ENCODE data around the gene RNF213. TPM values are rescaled to one million over a fixed set of nuclear protein-coding genes. Genes with fewer than 3 reads are reported as not detected.

RNF213 gene
- total and polyA plus RNA-seq, 10 of the 15 experiments (the other 5 are each of a cell fraction or from before 2014, with no cell fraction given): 18.6 to 145 (median 65.8) TPM

- Histone ChIP-seq H3K27ac (ENCODE audit: control insufficient read depth, insufficient read depth) (peak overlapping the region; percentile 92), H4K20me1 (ENCODE audit: control insufficient read depth, insufficient read depth) (peaks cover 5% of the 10 kb centered on the region; the same call in 1 of the 2 replicates), H2AFZ (ENCODE audit: control insufficient read depth, low read depth, low read length) (no peak overlapping the region), H3K36me3 (ENCODE audit: control insufficient read depth in 2 of 2, insufficient read depth in 2 of 2, low read length in 1 of 2) (peaks cover 0 to 16% of the 10 kb centered on the region in 2 experiments; a peak in 1 of 4 replicates), H3K4me2 (ENCODE audit: control insufficient read depth, insufficient read depth) (peak overlapping the region; percentile 56), H3K9ac (ENCODE audit: control insufficient read depth, insufficient read depth, low read length) (peak overlapping the region; percentile 80), H3K9me3 (replicated peaks; ENCODE audit: control insufficient read depth, insufficient read depth, low read length) (no peaks in the 10 kb centered on the region), H3K79me2 (ENCODE audit: control insufficient read depth, insufficient read depth, low read length) (peaks cover 58% of the 10 kb centered on the region), H3K4me1 (ENCODE audit: control insufficient read depth, insufficient read depth, low read length) (peaks cover 40% of the 10 kb centered on the region), H3K27me3 (replicated peaks in 1 of 2; ENCODE audit: control insufficient read depth in 2 of 2, insufficient read depth in 2 of 2, low read length in 1 of 2) (no peaks in the 10 kb centered on the region), H3K4me3 (peak overlapping the region; percentile 97)
- RAD21 ChIA-PET (ENCODE audit: unreplicated experiment): interaction anchor here (1.0 to 4.3 kb wide), 3 partner anchors 9 to 67 kb away, joined by 4 to 10 read pairs (median 4); partner anchors contain the start of genes SGSH and SLC26A11
- peak; percentile 95 for FAIRE-seq
- ATAC-seq: peak; percentile 67
- 3% methylated on average over 19 of the region's 19 CpGs for WGBS (ENCODE audit: insufficient coverage, insufficient replicate concordance, low lambda C conversion rate, missing lambda C conversion rate)
- DNase-seq (ENCODE audit: low read depth, low spot score): peak; percentile 89
- CTCF ChIA-PET: interaction anchor here (1.1 to 1.2 kb wide), 2 partner anchors 68 to 162 kb away, joined by 4 read pairs; partner anchors contain the start of gene GAA
- intact Hi-C loops (cut with micrococcal nuclease; ENCODE audit: unreplicated experiment) (no loop called here), in situ Hi-C loops (cut with MboI) (no loop called here)
- SMC1A ChIA-PET (ENCODE audit: uncharacterized antibody, unreplicated experiment): interaction anchor here (0.8 to 0.9 kb wide), 2 partner anchors 9 to 20 kb away, joined by 3 to 4 read pairs; no protein-coding TSS in a partner anchor
- BruUV-seq (replicated peaks): no TSS peak
- POLR2A ChIA-PET: interaction anchor here (0.6 kb wide), 1 partner anchor 44 kb away, joined by 9 read pairs; no protein-coding TSS in a partner anchor
- no peak for TF ChIP-seq ZSCAN29 (IDR thresholded peaks at IDR 0.05)
- TF ChIP-seq CBX3 (IDR thresholded peaks at IDR 0.05; ENCODE audit: borderline replicate concordance, low read depth): no peak
- no peak for TF ChIP-seq CBX5 (IDR thresholded peaks at IDR 0.05; ENCODE audit: low read depth)
- peak; percentile 92; the same call in 1 of the 2 replicates for TF ChIP-seq TCF12 (IDR thresholded peaks at IDR 0.05; ENCODE audit: low read depth, low read length)
- TF ChIP-seq USF1 (IDR thresholded peaks at IDR 0.05; ENCODE audit: borderline replicate concordance, extremely low read length, insufficient read depth, low read depth, low read length): peak; percentile 93
- TF ChIP-seq ZNF384 (IDR thresholded peaks at IDR 0.05; ENCODE audit: borderline replicate concordance, low read depth, low read length): no peak
- peak; percentile 55; the same call in 1 of the 2 replicates for TF ChIP-seq GATAD2B (conservative IDR thresholded peaks at IDR 0.05; ENCODE audit: low read depth)
- TF ChIP-seq MTA3 (IDR thresholded peaks at IDR 0.05; ENCODE audit: borderline replicate concordance, low read length): peak; percentile 84; the same call in 1 of the 2 replicates
- TF ChIP-seq HDAC6 (IDR thresholded peaks at IDR 0.05; ENCODE audit: unreplicated experiment): no peak
- TF ChIP-seq CEBPB (IDR thresholded peaks at IDR 0.05; ENCODE audit: borderline replicate concordance in 1 of 2, low read depth in 2 of 2, low read length in 2 of 2): no peak
- TF ChIP-seq SMAD1 (IDR thresholded peaks at IDR 0.05; ENCODE audit: low read depth, partially characterized antibody): no peak
- peak; percentile 55 for TF ChIP-seq RUNX3 (IDR thresholded peaks at IDR 0.05; ENCODE audit: low read length)
- TF ChIP-seq CTCF (IDR thresholded peaks at IDR 0.05 in 2 of 3, conservative IDR thresholded peaks at IDR 0.05 in 1 of 3; ENCODE audit: control insufficient read depth in 2 of 3, extremely low read depth in 1 of 3, insufficient read depth in 1 of 3, low read depth in 3 of 3, low read length in 3 of 3): peak; percentile 24 to 46 (median 41); a peak in 4 of 6 replicates
- TF ChIP-seq SMC3 (IDR thresholded peaks at IDR 0.05; ENCODE audit: borderline replicate concordance, low read length): peak; percentile 19; the same call in 1 of the 2 replicates
- peak in 1 of 2 experiments; percentile 50; a peak in 1 of 4 replicates for TF ChIP-seq ETV6 (conservative IDR thresholded peaks at IDR 0.05 in 1 of 2, IDR thresholded peaks at IDR 0.05 in 1 of 2; ENCODE audit: borderline replicate concordance in 1 of 2, low read depth in 1 of 2)
These were observed 2.9 kb downstream of the RNF213 start for GRCh38 chr17:80263253-80264204.

Data from GM12878 (cell line).